HepG2 (cell line): ENCODE data around the gene CORO7. TPM values are rescaled to one million over a fixed set of nuclear protein-coding genes. Genes with fewer than 3 reads are reported as not detected.
A peak's percentile ranks its signal among the peaks of the same experiment; 100 is the strongest.

Experiments used
- AHR ChIP-seq: IDR thresholded peaks from 2 replicates; pipeline ENCODE4 v1.6.1; 2018; ENCODE audit warnings: missing genetic modification reagents, missing compliant biosample characterization
- AKAP8 ChIP-seq: sonication (generic); formaldehyde crosslinking; IDR thresholded peaks from 2 replicates; pipeline ENCODE4 v1.5.1; 2020; ENCODE audit warnings: mild to moderate bottlenecking, missing genetic modification reagents
- FOSL2 ChIP-seq: sonication (generic); formaldehyde crosslinking; IDR thresholded peaks from 2 replicates; pipeline ENCODE4 v1.4.0; 2020; ENCODE audit warnings: missing genetic modification reagents
- GATAD1 ChIP-seq: IDR thresholded peaks from 2 replicates; pipeline ENCODE4 v1.6.1; 2016; ENCODE audit warnings: missing genetic modification reagents, missing compliant biosample characterization
- IRX3 ChIP-seq: sonication (generic); formaldehyde crosslinking; IDR thresholded peaks from 2 replicates; pipeline ENCODE4 v1.8.1; 2023; ENCODE audit warnings: mild to moderate bottlenecking, low read depth, missing genetic modification reagents, borderline replicate concordance
- KAT8 ChIP-seq: IDR thresholded peaks from 2 replicates; pipeline ENCODE4 v1.6.1; 2016; ENCODE audit warnings: missing genetic modification reagents, missing compliant biosample characterization
- KDM3A ChIP-seq: IDR thresholded peaks from 2 replicates; pipeline ENCODE4 v1.6.1; 2018; ENCODE audit warnings: low read depth, missing compliant biosample characterization
- KLF15 ChIP-seq: sonication (generic); formaldehyde crosslinking; IDR thresholded peaks from 2 replicates; pipeline ENCODE4 v1.8.1; 2023; ENCODE audit warnings: borderline replicate concordance, mild to moderate bottlenecking, inconsistent platforms, missing genetic modification reagents, mixed read lengths
- MATR3 ChIP-seq: sonication (generic); formaldehyde crosslinking; IDR thresholded peaks from 2 replicates; pipeline ENCODE4 v1.4.0; 2020; ENCODE audit warnings: missing genetic modification reagents
- NR2F2 ChIP-seq: IDR thresholded peaks from 2 replicates; pipeline ENCODE4 v1.6.1; 2012; ENCODE audit warnings: low read depth, inconsistent platforms, borderline replicate concordance
- PAF1 ChIP-seq: IDR thresholded peaks from 2 replicates; pipeline ENCODE4 v1.6.1; 2016; ENCODE audit warnings: missing genetic modification reagents, missing compliant biosample characterization
- PCBP2 ChIP-seq: fragments of 200-400 bp; formaldehyde crosslinking; optimal IDR thresholded peaks from 2 replicates; pipeline ENCODE3; 2018; ENCODE audit warnings: low read length, low read depth; ENCODE audit not compliant: poor library complexity, severe bottlenecking
- PTBP1 ChIP-seq: fragments of 200-400 bp; formaldehyde crosslinking; IDR thresholded peaks from 2 replicates; pipeline ENCODE4 v1.6.1; 2018; ENCODE audit warnings: low read length, low read depth; ENCODE audit not compliant: poor library complexity, severe bottlenecking
- RBFOX2 ChIP-seq: fragments of 200-400 bp; formaldehyde crosslinking; IDR thresholded peaks from 2 replicates; pipeline ENCODE4 v1.6.1; 2017; ENCODE audit warnings: low read depth, mild to moderate bottlenecking, low read length
- RFX5 ChIP-seq: IDR thresholded peaks from 2 replicates; pipeline ENCODE4 v1.6.1; 2011; ENCODE audit warnings: low read depth, low read length, improper control_type of control experiment
- SKI ChIP-seq: fragments of 450-650 bp; IDR thresholded peaks from one replicate; pipeline ENCODE4 v1.6.1; 2018; ENCODE audit warnings: mild to moderate bottlenecking; ENCODE audit not compliant: partially characterized antibody
- STAG1 ChIP-seq: sonication (generic); formaldehyde crosslinking; IDR thresholded peaks from 2 replicates; pipeline ENCODE4 v1.4.0; 2020; ENCODE audit warnings: missing genetic modification reagents
- ZNF546 ChIP-seq: sonication (generic); formaldehyde crosslinking; conservative IDR thresholded peaks from 2 replicates; pipeline ENCODE4 v1.8.1; 2023; ENCODE audit warnings: mild to moderate bottlenecking, missing genetic modification reagents
- ZNF580 ChIP-seq: IDR thresholded peaks from 2 replicates; pipeline ENCODE4 v1.6.1; 2016; ENCODE audit warnings: low read depth, borderline replicate concordance
- ZNF746 ChIP-seq: sonication (generic); formaldehyde crosslinking; IDR thresholded peaks from 2 replicates; pipeline ENCODE4 v1.8.0; 2022; ENCODE audit warnings: mild to moderate bottlenecking, missing genetic modification reagents
- polyA plus RNA-seq, 8 experiments: library from polyadenylated mRNA; depleted of rRNA in 3 of 8; stranded (reverse) in 7 of 8; unstranded in 1 of 8; fragments of >200 nt; fragmentation: Illumina TruSeq in 4 of 8; extraction: Trizol in 4 of 8; gene quantifications; 2 replicates each; pipeline versions ENCODE4 v1.2.1 to v1.2.3, GENCODE V29; 2011 to 2016; ENCODE audit warnings: low read depth in 4 of 8, missing spikeins in 1 of 8, mixed read lengths in 1 of 8; ENCODE audit not compliant: insufficient read depth in 1 of 8
- total RNA-seq, 5 experiments: library from RNA; depleted of rRNA; stranded (reverse); fragments of >200 nt; fragmentation: Illumina TruSeq; extraction: Trizol; gene quantifications; 2 replicates each; pipeline ENCODE4 v1.2.3, GENCODE V29; 2016; ENCODE audit warnings: low read depth in 1 of 5
- TF ChIP-seq, protein P1 (sequence below): sonication (generic); formaldehyde crosslinking; IDR thresholded peaks from 2 replicates; pipeline ENCODE4 v1.5.0; 2020; ENCODE audit warnings: mild to moderate bottlenecking, missing genetic modification reagents, borderline replicate concordance
- TF ChIP-seq, protein P2 (sequence below): sonication (generic); formaldehyde crosslinking; IDR thresholded peaks from 2 replicates; pipeline ENCODE4 v1.4.0; 2020; ENCODE audit warnings: mild to moderate bottlenecking, missing genetic modification reagents

CORO7 gene
- total and polyA plus RNA-seq, 2 of the 13 experiments (the other 11 are each of a cell fraction or from before 2014, with no cell fraction given), result 9.9 to 14.3 TPM

DNA sequence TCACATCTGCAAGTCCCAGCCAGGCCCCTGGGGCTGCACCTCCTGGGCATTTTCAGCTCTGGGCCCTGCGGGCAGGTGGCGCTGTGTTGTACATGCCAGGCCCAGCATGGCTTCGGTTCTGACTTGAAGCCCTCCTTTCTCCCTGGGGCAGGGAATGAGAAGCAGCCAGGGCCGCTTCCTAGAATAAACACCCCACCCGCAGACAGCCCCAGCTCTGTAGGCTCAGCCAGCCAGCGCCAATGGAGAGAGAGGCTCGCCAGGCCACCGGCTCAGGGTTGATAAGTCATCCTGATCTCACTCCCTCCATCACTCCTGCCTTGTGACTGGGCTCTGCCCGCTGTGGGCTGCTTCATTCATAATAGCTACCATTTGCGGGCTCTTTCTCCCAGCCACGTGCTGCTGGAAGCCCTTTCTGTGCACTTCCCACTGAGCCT, 106.5 kb downstream of the CORO7 start (continued):
- TF ChIP-seq, protein P1, sequence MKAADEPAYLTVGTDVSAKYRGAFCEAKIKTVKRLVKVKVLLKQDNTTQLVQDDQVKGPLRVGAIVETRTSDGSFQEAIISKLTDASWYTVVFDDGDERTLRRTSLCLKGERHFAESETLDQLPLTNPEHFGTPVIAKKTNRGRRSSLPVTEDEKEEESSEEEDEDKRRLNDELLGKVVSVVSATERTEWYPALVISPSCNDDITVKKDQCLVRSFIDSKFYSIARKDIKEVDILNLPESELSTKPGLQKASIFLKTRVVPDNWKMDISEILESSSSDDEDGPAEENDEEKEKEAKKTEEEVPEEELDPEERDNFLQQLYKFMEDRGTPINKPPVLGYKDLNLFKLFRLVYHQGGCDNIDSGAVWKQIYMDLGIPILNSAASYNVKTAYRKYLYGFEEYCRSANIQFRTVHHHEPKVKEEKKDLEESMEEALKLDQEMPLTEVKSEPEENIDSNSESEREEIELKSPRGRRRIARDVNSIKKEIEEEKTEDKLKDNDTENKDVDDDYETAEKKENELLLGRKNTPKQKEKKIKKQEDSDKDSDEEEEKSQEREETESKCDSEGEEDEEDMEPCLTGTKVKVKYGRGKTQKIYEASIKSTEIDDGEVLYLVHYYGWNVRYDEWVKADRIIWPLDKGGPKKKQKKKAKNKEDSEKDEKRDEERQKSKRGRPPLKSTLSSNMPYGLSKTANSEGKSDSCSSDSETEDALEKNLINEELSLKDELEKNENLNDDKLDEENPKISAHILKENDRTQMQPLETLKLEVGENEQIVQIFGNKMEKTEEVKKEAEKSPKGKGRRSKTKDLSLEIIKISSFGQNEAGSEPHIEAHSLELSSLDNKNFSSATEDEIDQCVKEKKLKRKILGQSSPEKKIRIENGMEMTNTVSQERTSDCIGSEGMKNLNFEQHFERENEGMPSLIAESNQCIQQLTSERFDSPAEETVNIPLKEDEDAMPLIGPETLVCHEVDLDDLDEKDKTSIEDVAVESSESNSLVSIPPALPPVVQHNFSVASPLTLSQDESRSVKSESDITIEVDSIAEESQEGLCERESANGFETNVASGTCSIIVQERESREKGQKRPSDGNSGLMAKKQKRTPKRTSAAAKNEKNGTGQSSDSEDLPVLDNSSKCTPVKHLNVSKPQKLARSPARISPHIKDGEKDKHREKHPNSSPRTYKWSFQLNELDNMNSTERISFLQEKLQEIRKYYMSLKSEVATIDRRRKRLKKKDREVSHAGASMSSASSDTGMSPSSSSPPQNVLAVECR (CRISPR knock-in tag), result peak; percentile 41; the same call in 1 of the 2 replicates
- TF ChIP-seq ZNF746 (CRISPR knock-in tag) (no peak), KDM3A (CRISPR knock-in tag) (no peak), KLF15 (CRISPR knock-in tag) (no peak), ZNF546 (CRISPR knock-in tag) (no peak), MATR3 (no peak), NR2F2 (peak; percentile 21; the same call in 1 of the 2 replicates), PCBP2 (no peak), SKI (no peak), RFX5 (no peak), AHR (no peak), GATAD1 (CRISPR knock-in tag) (peak; percentile 53; the same call in 1 of the 2 replicates), AKAP8 (no peak), FOSL2 (CRISPR knock-in tag) (0 out of 2 replicates have a peak, but pooled peaks have one; percentile 19), IRX3 (CRISPR knock-in tag) (no peak), RBFOX2 (no peak), ZNF580 (CRISPR knock-in tag) (peak; percentile 64; the same call in 1 of the 2 replicates), PTBP1 (no peak), STAG1 (CRISPR knock-in tag) (peak; percentile 67), PAF1 (CRISPR knock-in tag) (no peak), KAT8 (CRISPR knock-in tag) (peak; percentile 44; the same call in 1 of the 2 replicates)
- TF ChIP-seq, protein P2, sequence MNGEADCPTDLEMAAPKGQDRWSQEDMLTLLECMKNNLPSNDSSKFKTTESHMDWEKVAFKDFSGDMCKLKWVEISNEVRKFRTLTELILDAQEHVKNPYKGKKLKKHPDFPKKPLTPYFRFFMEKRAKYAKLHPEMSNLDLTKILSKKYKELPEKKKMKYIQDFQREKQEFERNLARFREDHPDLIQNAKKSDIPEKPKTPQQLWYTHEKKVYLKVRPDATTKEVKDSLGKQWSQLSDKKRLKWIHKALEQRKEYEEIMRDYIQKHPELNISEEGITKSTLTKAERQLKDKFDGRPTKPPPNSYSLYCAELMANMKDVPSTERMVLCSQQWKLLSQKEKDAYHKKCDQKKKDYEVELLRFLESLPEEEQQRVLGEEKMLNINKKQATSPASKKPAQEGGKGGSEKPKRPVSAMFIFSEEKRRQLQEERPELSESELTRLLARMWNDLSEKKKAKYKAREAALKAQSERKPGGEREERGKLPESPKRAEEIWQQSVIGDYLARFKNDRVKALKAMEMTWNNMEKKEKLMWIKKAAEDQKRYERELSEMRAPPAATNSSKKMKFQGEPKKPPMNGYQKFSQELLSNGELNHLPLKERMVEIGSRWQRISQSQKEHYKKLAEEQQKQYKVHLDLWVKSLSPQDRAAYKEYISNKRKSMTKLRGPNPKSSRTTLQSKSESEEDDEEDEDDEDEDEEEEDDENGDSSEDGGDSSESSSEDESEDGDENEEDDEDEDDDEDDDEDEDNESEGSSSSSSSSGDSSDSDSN, result peak; percentile 19; the same call in 1 of the 2 replicates
